DOHH2 (cell line): ENCODE data around the gene SPA17.
A peak's percentile ranks its signal among the peaks of the same experiment; 100 is the strongest.

Experiments used
- H3F3A ChIP-seq: fragments of 200-600 bp; sonication (generic), shearing (Covaris generic); 2 replicates; pipeline ENCODE4 v1.6.0; 2016; ENCODE audit warnings: antibody characterized with exemption, mild to moderate bottlenecking; ENCODE audit not compliant: control insufficient read depth, insufficient read depth
- H3K27ac ChIP-seq: fragments of 200-600 bp; sonication (generic); 2 replicates; pipeline ENCODE4 v1.5.1; 2014; ENCODE audit warnings: low read depth, mild to moderate bottlenecking, low read length, moderate library complexity
- H3K27me3 ChIP-seq: fragments of 200-600 bp; sonication (generic); 2 replicates; pipeline ENCODE4 v1.6.1; 2014; ENCODE audit warnings: mild to moderate bottlenecking, low read length, mixed read lengths; ENCODE audit not compliant: control insufficient read depth
- H3K36me3 ChIP-seq: fragments of 200-600 bp; sonication (generic); 2 replicates; pipeline ENCODE4 v1.6.1; 2014; ENCODE audit warnings: mild to moderate bottlenecking, low read length, moderate library complexity, mixed read lengths; ENCODE audit not compliant: control insufficient read depth
- H3K4me1 ChIP-seq: fragments of 200-600 bp; sonication (generic); 2 replicates; pipeline ENCODE4 v1.6.1; 2014; ENCODE audit warnings: mild to moderate bottlenecking, low read length, mixed read lengths; ENCODE audit not compliant: control insufficient read depth
- H3K4me2 ChIP-seq: fragments of 200-600 bp; sonication (generic); 2 replicates; pipeline ENCODE4 v1.6.0; 2014; ENCODE audit warnings: mild to moderate bottlenecking, low read length, moderate library complexity
- H3K4me3 ChIP-seq: fragments of 200-600 bp; sonication (generic); 2 replicates; pipeline ENCODE4 v1.5.1; 2014; ENCODE audit warnings: mild to moderate bottlenecking, low read length, mixed read lengths
- H3K79me2 ChIP-seq: fragments of 200-600 bp; sonication (generic); 2 replicates; pipeline ENCODE4 v1.6.1; 2014; ENCODE audit warnings: mild to moderate bottlenecking, low read length, mixed read lengths; ENCODE audit not compliant: control insufficient read depth
- H3K9me2 ChIP-seq: fragments of 200-600 bp; sonication (generic); replicated peaks from 2 replicates; pipeline ENCODE4 v1.6.1; 2014; ENCODE audit warnings: mild to moderate bottlenecking, low read length, mixed read lengths; ENCODE audit not compliant: control insufficient read depth
- H3K9me3 ChIP-seq: fragments of 200-600 bp; sonication (generic); 2 replicates; pipeline ENCODE4 v1.6.1; 2014; ENCODE audit warnings: antibody characterized with exemption, low read length, mixed read lengths; ENCODE audit not compliant: control insufficient read depth, insufficient read depth
- H4K20me1 ChIP-seq: fragments of 200-600 bp; sonication (generic); 2 replicates; pipeline ENCODE4 v1.6.0; 2014; ENCODE audit warnings: low read depth, mild to moderate bottlenecking, antibody characterized with exemption, low read length, moderate library complexity; ENCODE audit not compliant: control insufficient read depth, insufficient read depth
- CTCF ChIP-seq: fragments of 200-600 bp; sonication (generic); IDR thresholded peaks from one replicate; pipeline ENCODE4 v1.5.1; 2014; ENCODE audit warnings: antibody characterized with exemption, mild to moderate bottlenecking, low read depth, low read length; ENCODE audit not compliant: poor library complexity, severe bottlenecking
- EZH2phosphoT487 ChIP-seq: fragments of 200-600 bp; sonication (generic); IDR thresholded peaks from 2 replicates; pipeline ENCODE4 v1.6.1; 2017; ENCODE audit warnings: borderline replicate concordance, mild to moderate bottlenecking, antibody characterized with exemption, low read length, moderate library complexity, mixed read lengths

SPA17 gene

GRCh38 chr11:124662106-124662505 lies 11.6 kb upstream of the SPA17 start:
- no peaks in the 10 kb centered on the region for H3K4me1 ChIP-seq
- TF ChIP-seq CTCF, result no peak
- TF ChIP-seq EZH2phosphoT487, result no peak
- H3F3A ChIP-seq, result no peaks in the 10 kb centered on the region
- no peak overlapping the region for H3K4me2 ChIP-seq
- H3K79me2 ChIP-seq, result no peaks in the 10 kb centered on the region
- H3K36me3 ChIP-seq, result no peaks in the 10 kb centered on the region
- H3K27me3 ChIP-seq, result no peaks in the 10 kb centered on the region
- no peak overlapping the region for H3K27ac ChIP-seq
- H3K9me2 ChIP-seq, result no peaks in the 10 kb centered on the region
- H3K4me3 ChIP-seq, result no peak overlapping the region
- H3K9me3 ChIP-seq, result no peaks in the 10 kb centered on the region
- H4K20me1 ChIP-seq, result no peaks in the 10 kb centered on the region

- peaks cover under 1% of the 10 kb centered on the region; the same call in 1 of the 2 replicates for H3K4me1 ChIP-seq
- no peak overlapping the region for H3K4me2 ChIP-seq
- no peaks in the 10 kb centered on the region for H4K20me1 ChIP-seq
- no peaks in the 10 kb centered on the region for H3K36me3 ChIP-seq
- no peaks in the 10 kb centered on the region for H3K9me2 ChIP-seq
- no peaks in the 10 kb centered on the region for H3K79me2 ChIP-seq
- TF ChIP-seq CTCF, result no peak
- TF ChIP-seq EZH2phosphoT487, result no peak
- H3K27ac ChIP-seq, result no peak overlapping the region
- no peaks in the 10 kb centered on the region for H3F3A ChIP-seq
- no peak overlapping the region for H3K4me3 ChIP-seq
- no peaks in the 10 kb centered on the region for H3K27me3 ChIP-seq
- no peaks in the 10 kb centered on the region for H3K9me3 ChIP-seq
Measured at GRCh38 chr11:124663861-124664260, 9.8 kb upstream of the SPA17 start.

- 0 out of 2 replicates have a peak, but pooled peaks cover 9% of the 10 kb centered on the region for H3F3A ChIP-seq
- no peak overlapping the region for H3K27ac ChIP-seq
- H3K4me1 ChIP-seq, result peaks cover 34% of the 10 kb centered on the region
- H3K4me2 ChIP-seq, result no peak overlapping the region
- no peaks in the 10 kb centered on the region for H3K27me3 ChIP-seq
- no peaks in the 10 kb centered on the region for H3K36me3 ChIP-seq
- H3K9me3 ChIP-seq, result no peaks in the 10 kb centered on the region
- H3K4me3 ChIP-seq, result no peak overlapping the region
- no peaks in the 10 kb centered on the region for H3K9me2 ChIP-seq
- TF ChIP-seq EZH2phosphoT487 (no peak), CTCF (no peak)
- peaks cover 5% of the 10 kb centered on the region for H3K79me2 ChIP-seq
- H4K20me1 ChIP-seq, result no peaks in the 10 kb centered on the region
Measured at GRCh38 chr11:124667601-124668000, 6.1 kb upstream of the SPA17 start.

- Histone ChIP-seq H3K27ac (no peak overlapping the region), H3K9me3 (no peaks in the 10 kb centered on the region), H3K4me3 (no peak overlapping the region), H3K27me3 (no peaks in the 10 kb centered on the region), H3K9me2 (no peaks in the 10 kb centered on the region), H4K20me1 (no peaks in the 10 kb centered on the region), H3K79me2 (peaks cover 12% of the 10 kb centered on the region), H3K4me1 (peaks cover 40% of the 10 kb centered on the region), H3K4me2 (peak overlapping the region; percentile 48), H3F3A (0 out of 2 replicates have a peak, but pooled peaks cover 10% of the 10 kb centered on the region), H3K36me3 (no peaks in the 10 kb centered on the region)
- no peak for TF ChIP-seq EZH2phosphoT487
- TF ChIP-seq CTCF, result peak; percentile 70
Measured at GRCh38 chr11:124669193-124669592, 4.5 kb upstream of the SPA17 start.
